ENCODE results near the gene PDGFRB. TPM values are rescaled to one million over a fixed set of nuclear protein-coding genes. Genes with fewer than 3 reads are reported as not detected.

The PDGFRB gene
- total and polyA plus RNA-seq, 2 donors (not counting 1 experiment from before 2014, with no cell fraction given) = 231 to 347 TPM

DNA sequence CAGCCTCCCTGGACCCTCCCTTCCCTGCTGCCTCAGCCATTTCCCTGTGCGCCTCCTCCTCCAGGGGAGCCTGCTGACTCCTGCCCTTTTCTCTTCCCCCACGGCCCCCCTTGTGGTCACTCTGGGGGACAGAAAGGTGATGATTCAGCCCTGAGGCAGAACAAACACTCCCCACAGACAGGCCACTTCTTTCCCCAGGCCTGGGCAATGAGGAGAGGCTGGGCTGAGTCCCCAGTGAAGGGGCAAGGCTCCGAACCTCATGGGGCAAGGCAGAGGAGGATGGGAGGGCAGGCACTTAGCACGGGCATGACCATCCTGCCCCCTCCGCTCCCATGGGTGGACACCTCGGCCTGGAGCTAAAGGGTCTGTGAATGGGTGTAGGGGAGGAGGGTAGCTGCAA is 90.3 kb downstream of the PDGFRB start:
- Histone ChIP-seq H3K79me2 (ENCODE audit: control insufficient read depth, insufficient read depth, low read length) (no peaks in the 10 kb centered on the region), H3K27ac (ENCODE audit: insufficient read depth, low read length) (peak overlapping the region; percentile 18), H3K9ac (ENCODE audit: insufficient read depth, low read length) (no peak overlapping the region), H3K4me2 (ENCODE audit: extremely low read depth, insufficient read depth, low read length) (no peak overlapping the region), H3K27me3 (ENCODE audit: control insufficient read depth, insufficient read depth, low read length) (no peaks in the 10 kb centered on the region), H2AFZ (ENCODE audit: low read length) (no peak overlapping the region), H3K36me3 (ENCODE audit: control insufficient read depth, insufficient read depth, low read length) (no peaks in the 10 kb centered on the region), H3K4me1 (ENCODE audit: control insufficient read depth, extremely low read depth, insufficient read depth, low read length) (peaks cover 24% of the 10 kb centered on the region), H4K20me1 (ENCODE audit: control insufficient read depth, extremely low read depth, insufficient read depth, low read length) (no peaks in the 10 kb centered on the region), H3K4me3 (replicated peaks in 1 of 4; ENCODE audit: control extremely low read depth in 1 of 4, insufficient read depth in 1 of 4, low read depth in 3 of 4, low read length in 4 of 4) (no peak overlapping the region), H3K9me3 (ENCODE audit: control insufficient read depth, insufficient read depth, low read depth, low read length) (no peaks in the 10 kb centered on the region)
- TF ChIP-seq EZH2 (IDR thresholded peaks at IDR 0.05; ENCODE audit: low read length, missing control alignments) = no peak
- TF ChIP-seq, protein P1, sequence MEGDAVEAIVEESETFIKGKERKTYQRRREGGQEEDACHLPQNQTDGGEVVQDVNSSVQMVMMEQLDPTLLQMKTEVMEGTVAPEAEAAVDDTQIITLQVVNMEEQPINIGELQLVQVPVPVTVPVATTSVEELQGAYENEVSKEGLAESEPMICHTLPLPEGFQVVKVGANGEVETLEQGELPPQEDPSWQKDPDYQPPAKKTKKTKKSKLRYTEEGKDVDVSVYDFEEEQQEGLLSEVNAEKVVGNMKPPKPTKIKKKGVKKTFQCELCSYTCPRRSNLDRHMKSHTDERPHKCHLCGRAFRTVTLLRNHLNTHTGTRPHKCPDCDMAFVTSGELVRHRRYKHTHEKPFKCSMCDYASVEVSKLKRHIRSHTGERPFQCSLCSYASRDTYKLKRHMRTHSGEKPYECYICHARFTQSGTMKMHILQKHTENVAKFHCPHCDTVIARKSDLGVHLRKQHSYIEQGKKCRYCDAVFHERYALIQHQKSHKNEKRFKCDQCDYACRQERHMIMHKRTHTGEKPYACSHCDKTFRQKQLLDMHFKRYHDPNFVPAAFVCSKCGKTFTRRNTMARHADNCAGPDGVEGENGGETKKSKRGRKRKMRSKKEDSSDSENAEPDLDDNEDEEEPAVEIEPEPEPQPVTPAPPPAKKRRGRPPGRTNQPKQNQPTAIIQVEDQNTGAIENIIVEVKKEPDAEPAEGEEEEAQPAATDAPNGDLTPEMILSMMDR (conservative IDR thresholded peaks at IDR 0.05 in 1 of 2, IDR thresholded peaks at IDR 0.05 in 1 of 2; ENCODE audit: low read depth in 1 of 2, low read length in 2 of 2) = no peak
- DNase-seq (ENCODE audit: low read depth in 2 of 2) = peak; percentile 54 to 74

DNA sequence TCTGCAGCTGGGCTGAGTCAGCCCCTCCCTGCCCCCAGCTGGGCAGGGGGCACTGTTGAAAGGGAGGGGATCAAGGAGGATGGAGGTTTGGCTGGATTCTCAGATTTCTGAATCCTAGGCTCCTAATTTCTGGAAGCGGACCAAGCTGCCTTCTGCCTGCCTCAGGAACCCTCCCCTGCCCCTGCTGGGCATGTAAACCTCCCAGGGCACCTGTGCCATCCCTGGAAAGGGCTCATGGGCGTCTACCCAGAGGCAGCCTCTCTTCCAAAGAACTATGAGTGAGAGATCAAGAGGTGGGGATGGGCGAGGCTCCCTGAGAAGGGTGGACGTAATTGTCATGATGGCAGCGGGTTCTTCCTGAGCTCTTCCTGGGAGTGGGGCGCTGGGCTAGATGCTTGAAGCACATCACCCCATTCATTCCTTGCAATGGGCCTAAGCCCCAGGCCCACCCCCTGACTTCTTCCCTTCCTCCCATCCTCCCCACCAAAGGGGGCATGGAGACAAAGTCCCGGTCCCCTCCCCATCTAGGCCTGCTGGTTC is 90.9 kb downstream of the PDGFRB start:
- no peak for TF ChIP-seq EZH2 (IDR thresholded peaks at IDR 0.05; ENCODE audit: low read length, missing control alignments)
- TF ChIP-seq, protein P1 (conservative IDR thresholded peaks at IDR 0.05 in 1 of 2, IDR thresholded peaks at IDR 0.05 in 1 of 2; ENCODE audit: low read depth in 1 of 2, low read length in 2 of 2) = no peak
- Histone ChIP-seq H3K4me3 (replicated peaks in 1 of 4; ENCODE audit: control extremely low read depth in 1 of 4, insufficient read depth in 1 of 4, low read depth in 3 of 4, low read length in 4 of 4) (no peak overlapping the region), H2AFZ (ENCODE audit: low read length) (no peak overlapping the region), H4K20me1 (ENCODE audit: control insufficient read depth, extremely low read depth, insufficient read depth, low read length) (no peaks in the 10 kb centered on the region), H3K36me3 (ENCODE audit: control insufficient read depth, insufficient read depth, low read length) (no peaks in the 10 kb centered on the region), H3K27me3 (ENCODE audit: control insufficient read depth, insufficient read depth, low read length) (no peaks in the 10 kb centered on the region), H3K4me1 (ENCODE audit: control insufficient read depth, extremely low read depth, insufficient read depth, low read length) (peaks cover 24% of the 10 kb centered on the region), H3K9ac (ENCODE audit: insufficient read depth, low read length) (no peak overlapping the region), H3K79me2 (ENCODE audit: control insufficient read depth, insufficient read depth, low read length) (no peaks in the 10 kb centered on the region), H3K4me2 (ENCODE audit: extremely low read depth, insufficient read depth, low read length) (no peak overlapping the region), H3K9me3 (ENCODE audit: control insufficient read depth, insufficient read depth, low read depth, low read length) (no peaks in the 10 kb centered on the region), H3K27ac (ENCODE audit: insufficient read depth, low read length) (no peak overlapping the region)
- DNase-seq (ENCODE audit: low read depth in 2 of 2) = no peak

Other genes with a start within 250 kb of the PDGFRB start
- under 0.01 TPM in 2 replicates for gene PDE6A, start 211.1 kb downstream of the PDGFRB start, total RNA-seq
- 0.02 TPM in 1 of 2 replicates, not detected in the other for gene PDE6A, start 211.1 kb downstream of the PDGFRB start, polyA plus RNA-seq
- 11.6 and 15.7 TPM in 2 replicates for gene SLC26A2, start 195.1 kb downstream of the PDGFRB start, total RNA-seq
- gene SLC26A2, start 195.1 kb downstream of the PDGFRB start, polyA plus RNA-seq = 7.7 and 10.3 TPM in 2 replicates
- 8.7 and 10.4 TPM in 2 replicates for gene TIGD6, start 155.2 kb downstream of the PDGFRB start, total RNA-seq
- 5.7 and 6.9 TPM in 2 replicates for gene TIGD6, start 155.2 kb downstream of the PDGFRB start, polyA plus RNA-seq
- 25.9 and 29.9 TPM in 2 replicates for gene HMGXB3, start 155.1 kb downstream of the PDGFRB start, total RNA-seq
- gene HMGXB3, start 155.1 kb downstream of the PDGFRB start, polyA plus RNA-seq = 31.5 and 35.3 TPM in 2 replicates
- gene CSF1R, start 69.3 kb downstream of the PDGFRB start, total RNA-seq = not detected in 2 replicates
- 0.07 and 0.15 TPM in 2 replicates for gene CSF1R, start 69.3 kb downstream of the PDGFRB start, polyA plus RNA-seq
- under 0.01 and 0.33 TPM in 2 replicates for gene CDX1, start 10.9 kb upstream of the PDGFRB start, total RNA-seq
- gene CDX1, start 10.9 kb upstream of the PDGFRB start, polyA plus RNA-seq = 0.09 and 1.8 TPM in 2 replicates
- gene SLC6A7, start 34.2 kb upstream of the PDGFRB start, total RNA-seq = not detected in 2 replicates
- 0.02 TPM in 1 of 2 replicates, not detected in the other for gene SLC6A7, start 34.2 kb upstream of the PDGFRB start, polyA plus RNA-seq
- 0.77 and 2.1 TPM in 2 replicates for gene CAMK2A, start 133.9 kb upstream of the PDGFRB start, total RNA-seq
- gene CAMK2A, start 133.9 kb upstream of the PDGFRB start, polyA plus RNA-seq = 1.5 and 3.1 TPM in 2 replicates
- 5.9 and 8.5 TPM in 2 replicates for gene ARSI, start 147.1 kb upstream of the PDGFRB start, total RNA-seq
- gene ARSI, start 147.1 kb upstream of the PDGFRB start, polyA plus RNA-seq = 3.3 and 12.5 TPM in 2 replicates
- 10.6 and 11.0 TPM in 2 replicates for gene TCOF1, start 201.9 kb upstream of the PDGFRB start, total RNA-seq
- gene TCOF1, start 201.9 kb upstream of the PDGFRB start, polyA plus RNA-seq = 8.5 and 12.1 TPM in 2 replicates

Data from fibroblast of lung (primary cell).